GM23248 (cell line): ENCODE measurements around the gene ZNF827. TPM values are rescaled to one million over a fixed set of nuclear protein-coding genes. Genes with fewer than 3 reads are reported as not detected.
A peak's percentile ranks its signal among the peaks of the same experiment; 100 is the strongest.

Experiments
- DNase-seq: peaks from one replicate; pipeline ENCODE4 v3.0.0-alpha.2; 2015
- H2AFZ ChIP-seq: fragments of 200-600 bp; sonication (generic); 2 replicates; pipeline ENCODE4 v1.6.1; 2016; ENCODE audit warnings: antibody characterized with exemption
- H3F3A ChIP-seq: fragments of 200-600 bp; sonication (generic); 2 replicates; pipeline ENCODE4 v1.6.1; 2016; ENCODE audit warnings: mild to moderate bottlenecking, antibody characterized with exemption, mixed run types; ENCODE audit not compliant: insufficient read depth
- H3K27ac ChIP-seq: fragments of 200-600 bp; sonication (generic); 2 replicates; pipeline ENCODE4 v1.5.1; 2016; ENCODE audit warnings: mild to moderate bottlenecking
- H3K27me3 ChIP-seq: fragments of 200-600 bp; sonication (generic); replicated peaks from 2 replicates; pipeline ENCODE4 v1.6.1; 2016; ENCODE audit warnings: mild to moderate bottlenecking; ENCODE audit not compliant: insufficient read depth
- H3K36me3 ChIP-seq: fragments of 200-600 bp; sonication (generic); 2 replicates; pipeline ENCODE4 v1.6.1; 2016; ENCODE audit warnings: low read depth, mild to moderate bottlenecking
- H3K4me1 ChIP-seq: fragments of 200-600 bp; sonication (generic); 2 replicates; pipeline ENCODE4 v1.6.1; 2016; ENCODE audit warnings: mild to moderate bottlenecking; ENCODE audit not compliant: insufficient read depth
- H3K4me2 ChIP-seq: fragments of 200-600 bp; sonication (generic); one replicate; pipeline ENCODE4 v1.6.1; 2016; ENCODE audit warnings: mild to moderate bottlenecking; ENCODE audit not compliant: unreplicated experiment
- H3K4me3 ChIP-seq: fragments of 200-600 bp; sonication (generic); 2 replicates; pipeline ENCODE4 v1.5.1; 2016; ENCODE audit warnings: mild to moderate bottlenecking
- H3K79me2 ChIP-seq: fragments of 200-600 bp; sonication (generic); 2 replicates; pipeline ENCODE4 v1.6.1; 2016; ENCODE audit warnings: mild to moderate bottlenecking; ENCODE audit not compliant: insufficient read depth
- H3K9ac ChIP-seq: fragments of 200-600 bp; sonication (generic); 2 replicates; pipeline ENCODE4 v1.6.1; 2016; ENCODE audit warnings: mild to moderate bottlenecking
- H3K9me2 ChIP-seq: fragments of 200-600 bp; sonication (generic); 2 replicates; pipeline ENCODE4 v1.6.1; 2016; ENCODE audit warnings: mixed run types, mild to moderate bottlenecking, moderate library complexity; ENCODE audit not compliant: insufficient read depth
- H3K9me3 ChIP-seq: fragments of 200-600 bp; sonication (generic); one replicate; pipeline ENCODE4 v1.6.1; 2017; ENCODE audit warnings: low read depth
- H4K20me1 ChIP-seq: fragments of 200-600 bp; sonication (generic); 2 replicates; pipeline ENCODE4 v1.6.0; 2016; ENCODE audit not compliant: insufficient read depth
- EZH2 ChIP-seq: fragments of 200-600 bp; sonication (generic); IDR thresholded peaks from 2 replicates; pipeline ENCODE4 v1.6.1; 2018; ENCODE audit warnings: antibody characterized with exemption, mild to moderate bottlenecking; ENCODE audit not compliant: insufficient read depth, poor library complexity, severe bottlenecking
- EZH2phosphoT487 ChIP-seq: fragments of 200-600 bp; sonication (generic); IDR thresholded peaks from 2 replicates; pipeline ENCODE4 v1.6.1; 2018; ENCODE audit warnings: antibody characterized with exemption, moderate library complexity, mild to moderate bottlenecking, low read depth; ENCODE audit not compliant: insufficient read depth
- WGBS, 2 experiments: methylation state at CpG; one replicate each; pipeline ENCODE4 v1.1.6; 2015 to 2017; ENCODE audit warnings: low lambda C conversion rate in 2 of 2, low coverage in 1 of 2; ENCODE audit errors: missing lambda C conversion rate in 2 of 2; 5-methylcytosine and 5-hydroxymethylcytosine counted together
- in situ Hi-C: fragments of 300-500 bp; cut with MboI; formaldehyde crosslinking; loops from 2 replicates; pipeline ENCODE4 v1.15.0; 2020
- polyA plus RNA-seq: library from polyadenylated mRNA; unstranded; fragments of >200 nt; fragmentation: Nextera tagmentation; extraction: Ambion mirVana; gene quantifications from 2 replicates; pipeline ENCODE4 v1.2.1, GENCODE V29; 2016
- total RNA-seq: library from RNA; depleted of rRNA; stranded (reverse); fragments of >200 nt; shearing (Covaris generic); gene quantifications from 2 replicates; pipeline ENCODE4 v1.2.3, GENCODE V29; 2014

Gene ZNF827
- total and polyA plus RNA-seq, 2 experiments from 2014 or later: 5.0 to 10.1 TPM

- H3K27ac ChIP-seq: no peak overlapping the region
- H3K4me2 ChIP-seq: peak overlapping the region; percentile 3
- peaks cover 15% of the 10 kb centered on the region for H3K4me1 ChIP-seq
- H3K79me2 ChIP-seq: no peaks in the 10 kb centered on the region
- H3F3A ChIP-seq: no peaks in the 10 kb centered on the region
- in situ Hi-C loops: no loop called here
- no peaks in the 10 kb centered on the region for H4K20me1 ChIP-seq
- H3K27me3 ChIP-seq: no peaks in the 10 kb centered on the region
- H3K4me3 ChIP-seq: no peak overlapping the region
- TF ChIP-seq EZH2phosphoT487: no peak
- TF ChIP-seq EZH2: no peak
- H2AFZ ChIP-seq: no peak overlapping the region
- no peaks in the 10 kb centered on the region for H3K36me3 ChIP-seq
- H3K9me2 ChIP-seq: no peaks in the 10 kb centered on the region
- H3K9me3 ChIP-seq: no peaks in the 10 kb centered on the region
- H3K9ac ChIP-seq: no peak overlapping the region
- no peak for DNase-seq
- WGBS, 2 experiments: 56 to 63% methylated on average over 2 of the region's 2 CpGs
Observed at GRCh38 chr4:145851511-145852201, 87.0 kb downstream of the ZNF827 start.

DNA sequence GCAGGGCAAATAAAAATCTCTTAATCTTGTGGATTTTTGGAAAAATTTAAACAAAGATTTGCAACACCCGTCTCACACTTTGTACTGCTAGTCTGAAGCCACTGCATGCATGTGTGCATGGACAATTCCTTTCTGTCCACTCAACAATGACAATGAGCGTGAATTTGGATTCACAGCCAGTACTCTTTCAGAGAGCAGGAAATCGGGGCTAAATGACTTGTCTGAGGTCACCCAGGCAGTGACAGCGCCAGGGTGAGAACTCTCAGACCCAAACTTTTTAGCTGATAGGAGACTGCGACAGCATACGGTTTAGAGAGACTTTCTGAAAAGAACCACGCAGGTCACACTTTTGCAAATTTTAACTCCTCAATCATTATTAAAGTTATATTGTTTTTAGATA lies 90.9 kb downstream of the ZNF827 start:
- H3K9ac ChIP-seq: no peak overlapping the region
- no peak overlapping the region for H3K4me2 ChIP-seq
- in situ Hi-C loops: no loop called here
- H3K4me3 ChIP-seq: no peak overlapping the region
- no peak overlapping the region for H3K27ac ChIP-seq
- no peaks in the 10 kb centered on the region for H3K27me3 ChIP-seq
- H3K36me3 ChIP-seq: no peaks in the 10 kb centered on the region
- H3K79me2 ChIP-seq: no peaks in the 10 kb centered on the region
- H4K20me1 ChIP-seq: no peaks in the 10 kb centered on the region
- TF ChIP-seq EZH2 (no peak), EZH2phosphoT487 (no peak)
- H3F3A ChIP-seq: peaks cover 9% of the 10 kb centered on the region
- H2AFZ ChIP-seq: no peak overlapping the region
- H3K9me2 ChIP-seq: no peaks in the 10 kb centered on the region
- WGBS, 2 experiments: 89 to 91% methylated on average over 7 of the region's 7 CpGs
- no peak for DNase-seq
- H3K4me1 ChIP-seq: peaks cover 23% of the 10 kb centered on the region
- no peaks in the 10 kb centered on the region for H3K9me3 ChIP-seq

DNA sequence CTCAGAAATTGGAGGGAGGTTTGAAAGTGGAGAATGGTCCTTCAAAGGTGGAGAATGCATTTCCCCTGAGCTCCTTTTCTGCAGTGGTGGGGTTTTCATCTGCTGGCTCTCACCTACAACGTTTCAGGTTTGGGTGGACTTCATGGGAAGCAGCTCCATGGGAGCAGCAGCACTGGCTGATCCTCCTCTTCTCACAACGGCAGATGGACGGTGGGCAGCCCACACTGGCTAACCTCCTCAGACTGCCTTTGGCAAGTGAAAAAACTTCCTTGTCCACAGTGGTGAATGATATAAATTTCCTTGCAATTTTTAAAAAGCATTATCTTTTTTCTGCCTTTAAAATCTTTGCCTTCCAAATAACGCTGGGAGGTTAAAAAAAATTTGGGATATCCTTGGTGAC lies 93.5 kb downstream of the ZNF827 start:
- H3K79me2 ChIP-seq: no peaks in the 10 kb centered on the region
- no peaks in the 10 kb centered on the region for H3K9me3 ChIP-seq
- peaks cover 17% of the 10 kb centered on the region for H3F3A ChIP-seq
- no peak overlapping the region for H3K9ac ChIP-seq
- no peak overlapping the region for H3K27ac ChIP-seq
- in situ Hi-C loops: no loop called here
- H3K36me3 ChIP-seq: no peaks in the 10 kb centered on the region; the same call in 1 of the 2 replicates
- peaks cover 13% of the 10 kb centered on the region for H3K4me1 ChIP-seq
- H3K27me3 ChIP-seq: no peaks in the 10 kb centered on the region
- no peaks in the 10 kb centered on the region for H3K9me2 ChIP-seq
- H2AFZ ChIP-seq: no peak overlapping the region
- H4K20me1 ChIP-seq: no peaks in the 10 kb centered on the region
- no peak overlapping the region for H3K4me2 ChIP-seq
- H3K4me3 ChIP-seq: no peak overlapping the region
- DNase-seq: no peak
- 82% methylated on average over 4 of the region's 4 CpGs for WGBS, 2 experiments
- TF ChIP-seq EZH2phosphoT487 (no peak), EZH2 (no peak)

- 88 to 93% methylated on average over 6 of the region's 6 CpGs for WGBS, 2 experiments
- Histone ChIP-seq H3K36me3 (no peaks in the 10 kb centered on the region; the same call in 1 of the 2 replicates), H2AFZ (no peak overlapping the region), H3K9ac (no peak overlapping the region; the same call in 1 of the 2 replicates), H3K27ac (peak overlapping the region; percentile 42), H3K4me2 (peak overlapping the region; percentile 50), H3K9me2 (no peaks in the 10 kb centered on the region), H3F3A (peaks cover 17% of the 10 kb centered on the region), H3K4me3 (no peak overlapping the region), H3K4me1 (peaks cover 13% of the 10 kb centered on the region), H3K9me3 (no peaks in the 10 kb centered on the region), H4K20me1 (no peaks in the 10 kb centered on the region), H3K79me2 (no peaks in the 10 kb centered on the region), H3K27me3 (no peaks in the 10 kb centered on the region)
- in situ Hi-C loops: no loop called here
- DNase-seq: no peak
- TF ChIP-seq EZH2phosphoT487 (no peak), EZH2 (no peak)
Observed at GRCh38 chr4:145843639-145844038, 95.0 kb downstream of the ZNF827 start.
